IPS DF 6.9 (cell line): ENCODE measurements around the gene PMEPA1.

Experiments used
- DNase-seq: peaks from one replicate; pipeline ENCODE4 v3.0.0-alpha.2; 2013; ENCODE audit warnings: low read depth, low spot score
- H3K27ac ChIP-seq: one replicate; pipeline ENCODE4 v1.5.1; 2013; ENCODE audit warnings: low read length, control low read depth
- H3K27me3 ChIP-seq: 2 replicates; pipeline ENCODE4 v1.6.1; 2013; ENCODE audit warnings: mild to moderate bottlenecking, low read length; ENCODE audit not compliant: control insufficient read depth, insufficient read depth
- H3K36me3 ChIP-seq: 2 replicates; pipeline ENCODE4 v1.6.1; 2013; ENCODE audit warnings: low read length; ENCODE audit not compliant: control insufficient read depth, insufficient read depth
- H3K4me1 ChIP-seq: 2 replicates; pipeline ENCODE4 v1.6.1; 2013; ENCODE audit warnings: low read length; ENCODE audit not compliant: control insufficient read depth, insufficient read depth
- H3K4me3 ChIP-seq: 2 replicates; pipeline ENCODE4 v1.5.1; 2013; ENCODE audit warnings: mild to moderate bottlenecking, low read length
- H3K9me3 ChIP-seq: 2 replicates; pipeline ENCODE4 v1.6.1; 2013; ENCODE audit warnings: low read length, inconsistent platforms; ENCODE audit not compliant: control insufficient read depth, insufficient read depth
- WGBS: extraction: QIAGEN DNeasy Blood & Tissue Kit; methylation state at CpG from one replicate; pipeline ENCODE4 v1.1.7; 2013; ENCODE audit warnings: mixed read lengths, missing lambda C conversion rate; ENCODE audit not compliant: insufficient read length, insufficient coverage; 5-methylcytosine and 5-hydroxymethylcytosine counted together

PMEPA1 gene

GRCh38 chr20:57608516-57608915, 101.3 kb downstream of the PMEPA1 start:
- no peak for DNase-seq
- H3K27me3 ChIP-seq: no peaks in the 10 kb centered on the region
- no peaks in the 10 kb centered on the region for H3K36me3 ChIP-seq
- no peak overlapping the region for H3K4me3 ChIP-seq
- H3K4me1 ChIP-seq: 0 out of 2 replicates have a peak, but pooled peaks cover 2% of the 10 kb centered on the region
- H3K27ac ChIP-seq: no peak overlapping the region
- WGBS: no CpG with 5 or more reads among the region's 7 CpGs
- H3K9me3 ChIP-seq: no peaks in the 10 kb centered on the region

- 0 out of 2 replicates have a peak, but pooled peaks cover 2% of the 10 kb centered on the region for H3K4me1 ChIP-seq
- no peak overlapping the region for H3K4me3 ChIP-seq
- no peak for DNase-seq
- WGBS: no CpG with 5 or more reads among the region's 5 CpGs
- H3K36me3 ChIP-seq: no peaks in the 10 kb centered on the region
- H3K9me3 ChIP-seq: no peaks in the 10 kb centered on the region
- H3K27me3 ChIP-seq: no peaks in the 10 kb centered on the region
- no peak overlapping the region for H3K27ac ChIP-seq
These were observed 103.9 kb downstream of the PMEPA1 start for GRCh38 chr20:57605878-57606277.

GRCh38 chr20:57605045-57605444, 104.8 kb downstream of the PMEPA1 start:
- Histone ChIP-seq H3K27me3 (no peaks in the 10 kb centered on the region), H3K4me3 (no peak overlapping the region), H3K4me1 (0 out of 2 replicates have a peak, but pooled peaks cover 2% of the 10 kb centered on the region), H3K9me3 (no peaks in the 10 kb centered on the region), H3K36me3 (no peaks in the 10 kb centered on the region), H3K27ac (no peak overlapping the region)
- WGBS: no CpG with 5 or more reads among the region's 5 CpGs
- DNase-seq: no peak

GRCh38 chr20:57603120-57603519, 106.7 kb downstream of the PMEPA1 start:
- no peaks in the 10 kb centered on the region for H3K9me3 ChIP-seq
- WGBS: no CpG with 5 or more reads among the region's 10 CpGs

GRCh38 chr20:57601737-57602136, 108.1 kb downstream of the PMEPA1 start:
- no peaks in the 10 kb centered on the region for H3K27me3 ChIP-seq

More at GRCh38 chr20:57603120-57603519, 106.7 kb downstream of the PMEPA1 start:
- no peaks in the 10 kb centered on the region for H3K27me3 ChIP-seq
- 0 out of 2 replicates have a peak, but pooled peaks cover under 1% of the 10 kb centered on the region for H3K4me1 ChIP-seq
- H3K27ac ChIP-seq: no peak overlapping the region
- DNase-seq: no peak
- no peaks in the 10 kb centered on the region for H3K36me3 ChIP-seq
- no peak overlapping the region for H3K4me3 ChIP-seq

GRCh38 chr20:57601211-57601570, 108.6 kb downstream of the PMEPA1 start:
- no peak for DNase-seq
- Histone ChIP-seq H3K9me3 (no peaks in the 10 kb centered on the region), H3K4me1 (0 out of 2 replicates have a peak, but pooled peaks cover 1% of the 10 kb centered on the region), H3K27ac (no peak overlapping the region), H3K36me3 (no peaks in the 10 kb centered on the region), H3K4me3 (no peak overlapping the region), H3K27me3 (no peaks in the 10 kb centered on the region)
- no CpG with 5 or more reads among the region's 2 CpGs for WGBS

More at GRCh38 chr20:57601737-57602136, 108.1 kb downstream of the PMEPA1 start:
- no peaks in the 10 kb centered on the region for H3K36me3 ChIP-seq
- no peak overlapping the region for H3K27ac ChIP-seq
- H3K4me3 ChIP-seq: no peak overlapping the region
- 0 out of 2 replicates have a peak, but pooled peaks cover 1% of the 10 kb centered on the region for H3K4me1 ChIP-seq
- DNase-seq: no peak
- H3K9me3 ChIP-seq: no peaks in the 10 kb centered on the region
- no CpG with 5 or more reads among the region's 5 CpGs for WGBS

- Histone ChIP-seq H3K27ac (no peak overlapping the region), H3K4me1 (0 out of 2 replicates have a peak, but pooled peaks cover 1% of the 10 kb centered on the region), H3K4me3 (no peak overlapping the region), H3K36me3 (no peaks in the 10 kb centered on the region), H3K27me3 (no peaks in the 10 kb centered on the region), H3K9me3 (no peaks in the 10 kb centered on the region)
- no peak for DNase-seq
- no CpG with 5 or more reads among the region's 13 CpGs for WGBS
These were observed 109.2 kb downstream of the PMEPA1 start for GRCh38 chr20:57600320-57601210.

- no peak overlapping the region for H3K4me3 ChIP-seq
- no peaks in the 10 kb centered on the region for H3K27me3 ChIP-seq
- no peak overlapping the region for H3K27ac ChIP-seq
- no peaks in the 10 kb centered on the region for H3K9me3 ChIP-seq
- H3K4me1 ChIP-seq: 0 out of 2 replicates have a peak, but pooled peaks cover 1% of the 10 kb centered on the region
- WGBS: no CpG with 5 or more reads among the region's 5 CpGs
- no peaks in the 10 kb centered on the region for H3K36me3 ChIP-seq
- DNase-seq: no peak
These were observed 111.3 kb downstream of the PMEPA1 start for GRCh38 chr20:57598491-57598890.
